GM13977 (cell line): ENCODE measurements around the gene JMJD7.
A peak's percentile ranks its signal among the peaks of the same experiment; 100 is the strongest.

Source experiments
- DNase-seq: peaks from one replicate; pipeline ENCODE4 v3.0.0; 2012; ENCODE audit warnings: low spot score
- CTCF ChIP-seq: IDR thresholded peaks from 2 replicates; pipeline ENCODE4 v1.5.1; 2012; ENCODE audit warnings: mild to moderate bottlenecking, control low read depth; ENCODE audit not compliant: insufficient read depth; ENCODE audit errors: extremely low read depth, missing control alignments
- in situ Hi-C: fragments of 300-500 bp; cut with MboI; formaldehyde crosslinking; loops from one replicate; pipeline ENCODE4 v1.12.0; 2022; ENCODE audit warnings: low sequenced_read_pairs, low pct_unique_long_range_greater_than_20kb, mixed read lengths, inconsistent platforms; ENCODE audit not compliant: unreplicated experiment

Gene JMJD7

GRCh38 chr15:41806291-41807181 lies 21.4 kb upstream of the JMJD7 start:
- TF ChIP-seq CTCF: no peak
- in situ Hi-C loops: no loop called here
- DNase-seq: no peak

- no peak for DNase-seq
- TF ChIP-seq CTCF: no peak
- in situ Hi-C loops: no loop called here
Measured at GRCh38 chr15:41809121-41809520, 18.8 kb upstream of the JMJD7 start.

DNA sequence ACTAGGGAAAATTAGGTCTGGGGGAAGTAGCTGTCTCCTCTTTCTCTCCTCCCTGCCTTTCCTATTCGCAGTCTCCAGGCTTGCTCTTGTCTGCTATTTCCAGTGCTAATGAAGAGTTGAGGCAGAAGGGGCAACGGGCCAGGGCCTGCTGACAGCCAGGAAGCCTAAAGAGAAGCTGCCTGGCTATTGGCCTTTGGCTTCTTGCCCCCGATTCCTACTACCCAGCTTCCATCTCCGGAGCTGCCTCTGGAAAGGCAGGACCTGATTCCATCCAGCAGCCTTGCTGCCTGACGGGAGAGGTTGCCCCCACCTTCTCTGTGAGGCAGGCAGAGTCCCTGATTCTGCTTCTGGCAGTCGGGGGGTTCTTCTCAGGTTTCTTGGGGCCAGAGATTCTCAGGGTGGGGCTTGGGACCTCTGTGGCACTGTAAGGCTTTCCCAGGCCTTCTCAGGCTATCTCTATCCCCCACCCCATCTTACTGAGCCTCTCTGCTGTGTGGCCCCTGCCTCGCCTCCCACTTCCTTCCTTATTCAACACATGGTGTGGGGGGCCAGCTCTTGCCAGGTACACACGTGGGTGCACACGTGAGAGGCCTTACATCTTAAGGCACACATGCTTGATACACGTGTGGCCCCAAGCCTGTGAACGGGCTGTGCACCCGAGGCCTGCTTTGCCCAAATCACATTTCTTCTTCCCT lies 18.2 kb upstream of the JMJD7 start:
- DNase-seq: no peak
- no peak for TF ChIP-seq CTCF

GRCh38 chr15:41810651-41811431 lies 17.1 kb upstream of the JMJD7 start:
- in situ Hi-C loops: no loop called here
- TF ChIP-seq CTCF: no peak
- DNase-seq: no peak

More for the DNA sequence above, 18.2 kb upstream of the JMJD7 start:
- in situ Hi-C loops: no loop called here

DNA sequence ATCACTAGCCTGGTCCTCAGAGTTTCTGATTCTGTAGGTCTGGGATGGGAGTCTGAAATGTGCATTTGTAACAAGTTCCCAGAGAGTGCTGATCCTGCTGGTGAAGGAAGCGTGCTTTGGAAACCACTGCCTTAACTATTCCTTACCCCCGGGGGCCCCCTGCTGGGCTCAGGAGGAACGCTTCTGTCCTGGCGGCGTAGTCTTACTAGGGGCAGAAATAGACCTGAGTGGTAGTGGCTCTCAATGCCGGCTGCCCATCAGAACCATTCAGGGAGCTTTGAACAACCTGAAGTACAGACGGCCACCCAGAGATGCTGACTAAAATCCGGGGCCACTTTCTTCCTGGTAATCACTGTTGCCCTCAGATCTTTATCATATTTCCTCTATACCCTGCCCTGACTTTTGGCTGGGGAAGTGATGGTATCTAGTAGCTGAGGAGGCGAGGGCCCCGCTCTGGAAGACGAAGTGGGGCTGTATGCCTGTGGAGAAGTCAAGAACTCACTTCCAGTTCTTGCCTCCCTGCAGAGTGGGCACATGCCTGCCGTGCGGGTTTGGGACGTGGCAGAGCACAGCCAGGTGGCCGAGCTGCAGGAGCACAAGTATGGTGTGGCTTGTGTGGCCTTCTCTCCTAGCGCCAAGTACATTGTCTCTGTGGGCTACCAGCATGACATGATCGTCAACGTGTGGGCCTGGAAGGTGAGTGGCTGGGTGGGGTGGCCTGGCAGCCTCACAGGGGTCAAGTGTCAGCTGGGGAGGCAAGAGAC lies 16.3 kb upstream of the JMJD7 start:
- DNase-seq: peak; percentile 82
- peak; percentile 86 for TF ChIP-seq CTCF
- in situ Hi-C loops: no loop called here
